Retinal pigment epithelial cell (primary cell): Measurements from ENCODE around the gene DNER.

ENCODE experiments used
- DNase-seq: peaks from one replicate; pipeline ENCODE4 v3.0.0-alpha.2; 2010; ENCODE audit warnings: low read depth
- H3K4me3 ChIP-seq: 2 replicates; pipeline ENCODE4 v1.5.1; 2011; ENCODE audit warnings: mild to moderate bottlenecking, low read length, control low read depth, moderate library complexity
- CTCF ChIP-seq: conservative IDR thresholded peaks from 2 replicates; pipeline ENCODE4 v1.5.1; 2011; ENCODE audit warnings: low read depth, low read length, control low read depth, inconsistent platforms

The DNER gene

GRCh38 chr2:229492034-229492433 is 222.3 kb downstream of the DNER start:
- no peak for DNase-seq
- no peak for TF ChIP-seq CTCF

DNA sequence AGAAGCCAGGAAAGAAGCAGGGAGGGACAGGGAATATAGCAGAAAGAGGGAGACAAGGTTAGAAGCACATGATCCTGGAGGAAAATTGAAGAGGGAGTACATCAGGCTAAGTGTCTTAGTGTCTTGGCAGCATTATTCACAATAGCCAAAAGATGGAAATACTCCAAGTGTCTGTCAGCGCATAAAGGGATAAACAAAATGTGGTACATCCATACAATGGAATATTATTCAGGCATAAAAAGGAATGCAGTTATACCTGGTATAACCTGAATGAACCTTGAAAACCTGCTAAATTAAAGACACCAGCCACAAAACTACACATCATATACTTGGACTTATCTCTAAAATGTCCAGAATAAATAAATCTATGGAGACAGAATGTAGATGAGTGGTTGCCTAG is 224.2 kb downstream of the DNER start:
- H3K4me3 ChIP-seq, result no peak overlapping the region
- TF ChIP-seq CTCF, result no peak
- DNase-seq, result no peak

More at GRCh38 chr2:229492034-229492433, 222.3 kb downstream of the DNER start:
- H3K4me3 ChIP-seq, result no peak overlapping the region

DNA sequence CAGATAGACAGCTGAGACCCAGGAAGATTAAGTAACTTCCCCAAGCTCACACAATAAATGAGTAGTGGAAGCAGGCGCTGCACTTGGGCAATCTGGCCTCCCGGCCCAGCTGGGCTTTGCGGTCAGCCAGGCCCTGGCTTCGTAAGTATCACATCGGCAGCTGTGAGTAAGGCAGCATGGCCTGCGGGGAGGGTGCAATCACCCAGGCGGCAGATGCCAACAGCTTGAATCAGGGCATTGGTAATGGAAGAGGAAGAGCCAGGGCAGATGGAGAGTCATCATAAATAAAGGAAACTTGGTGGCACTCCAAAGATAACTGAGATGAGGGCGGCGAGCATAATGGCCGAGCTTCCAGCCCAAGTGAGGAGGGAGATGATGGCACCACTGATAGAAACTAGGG is 225.3 kb downstream of the DNER start:
- DNase-seq, result no peak
- no peak overlapping the region for H3K4me3 ChIP-seq
- TF ChIP-seq CTCF, result no peak

- TF ChIP-seq CTCF, result no peak
These were observed 226.1 kb downstream of the DNER start for GRCh38 chr2:229488232-229488631.

GRCh38 chr2:229486673-229487072 is 227.7 kb downstream of the DNER start:
- H3K4me3 ChIP-seq, result no peak overlapping the region
- DNase-seq, result no peak
- TF ChIP-seq CTCF, result no peak

More at GRCh38 chr2:229488232-229488631, 226.1 kb downstream of the DNER start:
- no peak for DNase-seq
- no peak overlapping the region for H3K4me3 ChIP-seq

DNA sequence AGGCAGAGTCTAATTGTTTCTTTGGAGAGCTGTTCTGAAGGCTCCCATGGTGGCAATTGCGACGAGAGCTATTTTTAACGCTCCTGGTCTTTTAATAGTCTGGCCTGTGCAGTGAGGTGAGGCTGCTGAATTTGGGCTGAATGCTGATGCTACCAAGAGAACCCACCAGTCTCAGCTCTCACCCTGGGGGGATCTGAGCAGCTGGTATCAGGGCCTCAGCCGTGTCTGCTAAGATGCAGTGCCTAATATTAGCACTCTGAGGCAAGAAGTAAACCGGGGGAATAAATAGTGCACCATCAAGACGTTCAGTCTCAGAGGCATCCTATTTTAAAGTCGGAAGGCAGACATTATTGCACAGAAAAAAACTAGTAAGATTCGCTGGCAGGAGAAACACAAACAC is 228.5 kb downstream of the DNER start:
- no peak for DNase-seq
- H3K4me3 ChIP-seq, result no peak overlapping the region
- TF ChIP-seq CTCF, result no peak

DNA sequence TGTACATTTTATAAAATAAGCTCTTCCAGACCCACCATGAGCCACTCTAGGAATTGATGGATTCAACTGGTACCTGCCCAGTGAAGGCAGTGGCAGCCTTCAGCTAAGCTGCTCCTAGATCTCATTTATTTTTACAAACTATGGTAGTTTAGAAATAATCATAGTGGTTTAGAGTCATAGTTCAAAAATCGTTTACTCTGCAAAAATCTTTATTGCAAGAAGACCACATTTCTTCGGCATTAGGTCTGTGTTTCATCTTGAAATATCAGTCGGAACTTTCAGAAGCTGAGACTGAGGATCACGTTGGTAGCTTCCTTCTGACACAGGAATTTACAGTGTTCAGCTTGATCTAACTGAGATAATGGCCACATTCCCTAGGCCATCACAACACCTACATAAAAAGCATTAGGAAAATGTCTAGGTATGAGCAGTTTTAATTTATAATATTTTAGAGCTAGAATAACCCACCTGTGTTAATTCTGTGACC is 237.0 kb downstream of the DNER start:
- no peak for TF ChIP-seq CTCF
- DNase-seq, result no peak
- H3K4me3 ChIP-seq, result no peak overlapping the region
